Fibroblast of the aortic adventitia (primary cell): ENCODE data around the gene GREM2. TPM values are rescaled to one million over a fixed set of nuclear protein-coding genes. Genes with fewer than 3 reads are reported as not detected.

ENCODE experiments used
- DNase-seq: peaks from one replicate; pipeline ENCODE4 v3.0.0-alpha.2; 2010; ENCODE audit warnings: low read depth
- H3K4me3 ChIP-seq: 2 replicates; pipeline ENCODE4 v1.5.1; 2011; ENCODE audit warnings: low read depth, mild to moderate bottlenecking, control low read depth, low read length, moderate library complexity
- CTCF ChIP-seq: IDR thresholded peaks from 2 replicates; pipeline ENCODE4 v1.5.1; 2011; ENCODE audit warnings: mild to moderate bottlenecking, low read length, control low read depth, inconsistent platforms; ENCODE audit not compliant: insufficient read depth
- small RNA-seq: library from RNA; depleted of rRNA; stranded (forward); fragments of <200 nt; gene quantifications from one replicate; pipeline ENCODE3, GENCODE V24; 2012
- total RNA-seq: library from RNA; depleted of rRNA; stranded (reverse); fragments of >200 nt; gene quantifications from 2 replicates; pipeline ENCODE4 v1.2.3, GENCODE V29; 2012; ENCODE audit warnings: low replicate concordance

GREM2 gene
- total RNA-seq, 1 donor = 26.8 TPM

GRCh38 chr1:240455228-240455821 lies 156.6 kb downstream of the GREM2 start:
- DNase-seq = peak; percentile 22
- peak; percentile 45 for TF ChIP-seq CTCF
- H3K4me3 ChIP-seq = no peak overlapping the region

GRCh38 chr1:240445369-240445768 lies 166.6 kb downstream of the GREM2 start:
- no peak overlapping the region for H3K4me3 ChIP-seq
- TF ChIP-seq CTCF = no peak
- no peak for DNase-seq

- H3K4me3 ChIP-seq = no peak overlapping the region
- TF ChIP-seq CTCF = no peak
- no peak for DNase-seq
Observed at GRCh38 chr1:240441669-240442068, 170.3 kb downstream of the GREM2 start.

Small RNAs within 50 kb of the gene (small RNA-seq; reads per million reads assigned to genes)
- gene RNU5F-8P = not detected
